GM21360 (cell line): ENCODE measurements around the gene C20orf141.
"Not testable (repeated sequence)": the region's sequence is repeated elsewhere in the genome, so short reads cannot be mapped to it uniquely, and the experiment has no call there.

Experiments used
- ATAC-seq: cut with Tn5 transposase; IDR thresholded peaks from one replicate; pipeline ENCODE4 v1.9.1; 2021; ENCODE audit warnings: mild to moderate bottlenecking, moderate library complexity; ENCODE audit not compliant: unreplicated experiment

C20orf141 gene

DNA sequence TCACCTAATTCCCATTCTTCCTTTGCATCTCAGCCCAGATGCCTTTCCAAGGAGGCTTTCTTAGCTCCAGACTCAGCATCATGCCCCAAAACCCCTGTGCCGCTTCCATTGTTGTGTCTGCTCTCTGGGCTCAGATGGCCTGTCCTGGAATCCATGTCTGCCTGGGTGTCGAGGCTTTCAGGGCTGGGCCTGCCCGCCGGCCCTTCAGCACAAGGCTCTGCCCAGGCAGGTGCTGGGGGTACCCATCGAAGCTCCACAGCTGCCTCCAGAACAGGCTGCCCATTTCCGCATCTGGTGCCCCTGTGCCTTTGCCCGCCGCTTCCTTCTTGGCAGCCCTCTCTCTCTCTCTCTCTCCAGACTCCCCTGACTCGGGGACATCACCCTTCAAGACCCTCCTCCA, 15.5 kb upstream of the C20orf141 start:
- ATAC-seq = no peak

DNA sequence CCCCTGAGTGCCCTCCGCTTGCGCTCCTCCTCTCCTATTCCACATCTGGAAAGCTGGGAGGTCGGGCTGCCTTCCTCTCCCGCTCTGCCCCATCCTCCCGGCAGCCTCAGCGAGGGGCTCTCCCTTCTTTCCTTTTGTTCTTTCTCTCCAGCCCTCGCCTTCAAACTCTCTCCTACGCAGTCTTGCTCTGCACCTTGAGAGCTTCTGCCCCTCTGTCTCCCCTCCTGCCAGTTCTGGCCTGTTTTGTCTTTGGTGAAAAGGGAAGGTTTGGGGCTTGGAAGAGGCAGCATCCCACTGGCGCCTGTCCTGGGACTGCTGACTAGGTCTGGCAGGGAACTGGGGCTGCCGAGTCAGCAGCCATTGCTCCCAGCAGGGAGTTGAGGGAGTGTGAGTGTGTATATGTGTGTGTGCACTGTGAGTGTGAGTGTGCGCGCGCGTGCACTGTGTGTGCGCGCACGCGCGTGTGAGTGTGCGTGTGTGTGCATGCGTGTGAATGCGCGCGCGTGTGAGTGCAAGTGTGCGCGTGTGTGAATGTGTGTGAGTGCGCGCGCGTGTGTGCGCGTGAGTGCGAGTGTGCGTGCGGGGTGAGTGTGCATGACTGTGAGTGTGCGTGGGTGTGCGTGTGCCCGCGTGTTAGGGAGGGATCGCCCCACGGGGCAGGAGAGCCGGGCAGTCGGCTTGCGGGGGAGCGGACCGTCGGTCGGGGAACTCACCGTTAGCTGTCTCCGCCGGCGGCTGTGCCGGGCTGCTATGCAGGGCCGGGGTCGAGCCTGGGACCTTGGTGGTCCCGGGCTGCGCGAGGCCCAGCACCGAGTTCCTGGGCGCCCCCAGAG, 14.9 kb upstream of the C20orf141 start:
- ATAC-seq = no peak

- no peak for ATAC-seq
Observed at GRCh38 chr20:2800521-2801285, 14.1 kb upstream of the C20orf141 start, which contains the start of gene CPXM1. Gene CPXM1 (minus strand): TSS chr20:2800627. CDS start chr20:2800572, 55 bp downstream.

- ATAC-seq = no peak
Observed at GRCh38 chr20:2801286-2801728, 13.5 kb upstream of the C20orf141 start.

GRCh38 chr20:2804041-2804828, 10.6 kb upstream of the C20orf141 start:
- no peak for ATAC-seq

DNA sequence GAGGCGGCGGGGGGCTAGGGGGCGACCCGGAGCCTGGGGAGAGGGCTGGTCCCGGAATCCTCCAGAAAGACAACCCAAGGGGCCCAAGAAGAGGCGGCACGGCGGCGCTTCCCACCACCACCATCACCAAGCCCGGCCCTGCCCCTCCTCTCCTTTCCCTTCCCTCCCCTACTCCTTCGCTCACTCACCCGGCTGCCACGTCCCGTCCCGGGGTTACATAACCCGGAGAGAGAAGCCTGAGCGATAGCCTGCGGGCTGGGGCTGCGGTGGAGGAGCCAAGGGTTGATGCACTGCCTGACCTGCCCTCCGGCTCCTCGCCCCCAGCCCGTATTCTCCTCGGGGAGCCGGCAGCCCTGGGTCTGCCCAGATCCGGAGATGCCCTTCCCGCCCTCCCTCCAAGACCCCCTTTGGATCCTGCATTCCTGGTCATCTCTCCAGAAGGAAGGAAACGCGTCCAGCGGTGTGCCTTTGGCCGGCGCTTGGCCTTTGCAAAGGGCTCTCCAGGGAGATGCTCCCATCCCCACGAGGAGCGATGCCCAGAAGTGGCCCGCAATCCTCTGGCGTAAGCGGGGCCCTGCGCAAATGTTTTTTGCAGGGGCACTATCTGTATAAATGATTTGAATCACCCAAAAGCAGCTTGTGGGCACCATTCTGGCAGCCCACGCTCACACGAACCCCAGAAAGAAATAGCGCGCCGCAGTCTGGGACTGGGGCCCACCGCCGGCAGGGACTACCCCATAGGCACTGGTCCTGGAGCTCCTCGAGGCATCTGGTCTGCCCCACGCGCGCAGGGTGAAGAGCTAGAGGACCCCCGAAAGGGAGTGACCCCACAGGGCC, 9.7 kb upstream of the C20orf141 start:
- no peak for ATAC-seq

DNA sequence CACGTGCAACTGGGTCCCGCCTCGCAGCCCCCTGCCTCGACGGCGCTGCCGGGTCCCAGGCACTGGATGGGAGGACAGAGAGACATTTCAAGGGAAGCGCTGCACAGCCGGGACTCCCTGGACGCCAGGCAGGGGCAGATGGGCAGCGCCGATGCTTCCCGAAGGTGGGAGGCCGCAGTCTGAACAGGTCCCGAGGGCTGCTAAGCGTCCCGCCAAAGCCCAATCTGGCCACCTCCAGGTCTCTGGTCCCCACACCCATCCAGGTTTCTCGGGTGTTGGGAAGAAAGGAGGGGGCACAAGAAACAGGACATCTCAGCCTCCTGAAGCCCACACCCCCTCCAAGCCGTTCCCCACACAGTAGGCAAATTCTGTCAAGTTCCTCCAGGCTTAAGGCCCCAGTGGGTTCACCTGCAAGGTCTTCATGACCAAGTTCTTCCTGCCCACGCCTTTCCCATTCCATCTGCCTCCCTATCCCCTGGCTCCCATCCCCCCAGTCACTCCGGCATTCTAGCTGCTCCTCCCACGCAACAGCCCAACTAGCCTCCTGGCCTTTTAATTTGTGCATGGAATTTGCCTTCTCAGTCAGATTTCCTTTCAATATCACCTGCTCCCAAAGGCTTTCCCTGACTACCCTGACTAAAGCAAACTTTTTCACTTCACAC, 9.0 kb upstream of the C20orf141 start:
- no peak for ATAC-seq

GRCh38 chr20:2806351-2806701, 8.5 kb upstream of the C20orf141 start:
- no peak for ATAC-seq

DNA sequence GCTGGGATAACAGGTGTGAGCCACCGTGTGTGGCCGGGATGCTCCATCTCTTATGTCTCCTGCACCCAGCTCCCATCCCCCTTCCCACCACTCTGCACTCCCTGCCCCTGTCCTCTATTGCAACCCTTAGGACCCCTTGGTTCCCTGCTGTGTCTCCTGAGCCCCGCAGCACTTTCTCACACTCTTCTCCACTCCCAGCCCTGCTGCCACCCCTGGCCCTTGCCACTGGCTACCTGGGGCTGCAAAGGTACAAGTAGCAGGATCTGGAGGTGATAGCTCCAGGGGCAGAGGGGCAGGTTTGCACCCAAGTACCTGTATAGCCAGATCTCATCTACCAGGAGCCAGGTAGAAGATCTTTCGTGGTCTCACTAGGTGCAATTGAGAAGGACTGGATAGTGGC, 7.8 kb upstream of the C20orf141 start:
- no peak for ATAC-seq

DNA sequence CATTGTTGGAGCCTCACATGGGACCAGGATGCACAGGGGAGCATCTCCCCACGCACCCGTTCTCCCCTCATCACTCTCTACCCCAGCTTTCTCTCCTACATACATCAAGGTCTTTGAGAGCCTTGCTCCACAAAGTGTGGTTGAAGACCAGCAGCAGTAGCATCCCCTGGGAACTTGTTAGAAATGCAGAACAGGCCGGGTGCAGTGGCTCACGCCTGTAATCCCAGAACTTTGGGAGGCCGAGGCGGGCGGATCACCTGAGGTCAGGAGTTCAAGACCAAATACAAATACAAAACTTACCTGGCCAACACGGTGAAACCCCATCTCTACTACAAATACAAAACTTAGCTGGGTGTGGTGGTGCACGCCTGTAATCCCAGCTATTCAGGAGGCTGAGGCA, 6.9 kb upstream of the C20orf141 start:
- ATAC-seq = not testable (repeated sequence)

DNA sequence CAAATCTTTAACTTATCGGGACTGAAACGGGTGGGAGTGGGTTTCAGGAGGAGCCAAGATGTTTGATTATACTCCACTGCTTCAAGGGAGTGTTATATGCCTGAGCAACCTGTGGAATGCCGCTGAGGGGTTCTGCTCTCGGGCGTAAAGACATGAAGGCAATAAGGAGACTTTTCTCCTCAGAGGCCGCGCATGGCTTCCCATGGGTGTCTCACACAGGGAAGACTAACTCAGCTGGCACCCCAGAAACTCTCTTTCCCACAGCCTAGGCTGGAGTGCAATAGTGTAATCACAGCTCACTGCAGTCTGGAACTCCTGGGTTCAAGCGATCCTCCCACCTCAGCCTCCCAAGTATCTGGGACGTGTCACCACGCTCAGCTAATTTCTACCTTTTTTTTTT, 5.1 kb upstream of the C20orf141 start:
- no peak for ATAC-seq

GRCh38 chr20:2812189-2812588, 2.6 kb upstream of the C20orf141 start:
- no peak for ATAC-seq

GRCh38 chr20:2814076-2814475, 711 bp upstream of the C20orf141 start:
- ATAC-seq = no peak

- ATAC-seq = no peak
Observed at GRCh38 chr20:2815242-2815900, 584 bp downstream of the C20orf141 start.

GRCh38 chr20:2816030-2816582, 1.3 kb downstream of the C20orf141 start, which contains the start of gene TMEM239:
Gene TMEM239 (plus strand): TSS chr20:2816364. CDS start chr20:2816555, 191 bp downstream.
- no peak for ATAC-seq

GRCh38 chr20:2816583-2817340, 2.0 kb downstream of the C20orf141 start:
- no peak for ATAC-seq

GRCh38 chr20:2817341-2817726, 2.5 kb downstream of the C20orf141 start:
- no peak for ATAC-seq

- ATAC-seq = no peak
Observed at GRCh38 chr20:2817891-2818595, 3.3 kb downstream of the C20orf141 start.
